NOMO-1 treated with dmso at 0.1 percent for 144 hours (cell line): ENCODE data around the gene ATAD1.

Experiments
- DNase-seq: peaks from one replicate; lab custom pipeline; 2025; ENCODE audit not compliant: unreplicated experiment; lab: John Stamatoyannopoulos, UW

ATAD1 gene

DNA sequence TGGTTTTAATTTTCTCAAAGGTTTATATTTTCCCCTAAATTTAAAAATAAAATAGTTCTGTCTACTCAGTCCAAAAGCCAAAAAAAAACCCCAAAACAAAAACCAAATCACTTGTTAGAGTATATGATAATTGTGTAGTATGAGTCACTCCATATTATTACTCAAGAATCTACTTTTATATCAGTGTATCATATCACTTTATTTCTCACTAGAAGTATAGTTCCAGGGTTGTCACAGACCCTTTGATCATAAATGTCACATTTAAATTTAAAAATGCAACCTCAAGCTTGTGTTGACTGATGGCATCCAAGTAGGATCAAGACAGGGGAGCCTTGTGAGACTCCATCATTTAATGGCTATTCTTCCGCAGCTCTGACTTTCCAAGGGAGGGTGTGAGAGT lies 97.4 kb downstream of the ATAD1 start:
- no peak for DNase-seq

DNA sequence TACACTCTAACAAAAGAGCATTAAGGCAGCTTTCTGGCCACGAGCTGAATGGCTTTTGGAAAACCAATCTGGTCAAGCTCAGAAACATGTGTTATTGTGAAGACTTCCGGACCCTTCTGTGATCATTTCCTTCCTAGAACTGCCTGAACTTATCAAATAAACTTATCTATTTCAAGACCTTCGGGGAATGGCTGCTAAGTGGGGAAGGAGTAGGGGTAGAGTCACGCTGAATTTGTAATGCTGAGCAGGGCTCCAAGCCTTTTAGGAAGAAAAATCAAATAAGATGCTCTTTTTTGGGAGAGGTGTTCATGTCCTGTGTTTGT lies 101.7 kb downstream of the ATAD1 start:
- no peak for DNase-seq

- no peak for DNase-seq
Observed at GRCh38 chr10:87715552-87716347, 102.3 kb downstream of the ATAD1 start.

GRCh38 chr10:87713707-87714106 lies 104.3 kb downstream of the ATAD1 start:
- no peak for DNase-seq

DNA sequence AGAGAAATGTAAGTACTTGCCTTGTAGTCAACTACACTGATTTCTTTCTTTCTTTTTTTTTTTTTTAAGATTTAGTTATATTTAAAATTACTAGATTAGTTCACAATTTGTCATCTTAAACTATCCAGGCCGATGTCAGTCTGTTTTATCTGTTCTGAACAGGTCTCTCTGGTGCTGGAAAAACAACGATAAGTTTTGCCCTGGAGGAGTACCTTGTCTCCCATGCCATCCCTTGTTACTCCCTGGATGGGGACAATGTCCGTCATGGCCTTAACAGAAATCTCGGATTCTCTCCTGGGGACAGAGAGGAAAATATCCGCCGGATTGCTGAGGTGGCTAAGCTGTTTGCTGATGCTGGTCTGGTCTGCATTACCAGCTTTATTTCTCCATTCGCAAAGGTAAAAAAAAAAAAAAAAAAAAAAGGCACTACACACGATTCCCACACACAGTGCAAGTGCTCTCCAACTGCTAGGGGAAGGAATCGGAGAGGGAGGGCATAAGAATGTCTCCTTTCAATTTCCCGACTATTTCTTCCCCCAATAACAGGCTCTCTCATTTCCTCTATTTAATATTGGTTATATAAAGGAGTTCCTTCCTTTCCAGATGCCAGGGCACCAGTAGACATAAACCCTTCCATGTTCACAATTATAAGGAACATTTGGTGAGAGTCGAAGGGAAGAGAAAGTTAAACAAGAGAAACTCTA lies 105.0 kb downstream of the ATAD1 start:
- DNase-seq, result no peak

DNA sequence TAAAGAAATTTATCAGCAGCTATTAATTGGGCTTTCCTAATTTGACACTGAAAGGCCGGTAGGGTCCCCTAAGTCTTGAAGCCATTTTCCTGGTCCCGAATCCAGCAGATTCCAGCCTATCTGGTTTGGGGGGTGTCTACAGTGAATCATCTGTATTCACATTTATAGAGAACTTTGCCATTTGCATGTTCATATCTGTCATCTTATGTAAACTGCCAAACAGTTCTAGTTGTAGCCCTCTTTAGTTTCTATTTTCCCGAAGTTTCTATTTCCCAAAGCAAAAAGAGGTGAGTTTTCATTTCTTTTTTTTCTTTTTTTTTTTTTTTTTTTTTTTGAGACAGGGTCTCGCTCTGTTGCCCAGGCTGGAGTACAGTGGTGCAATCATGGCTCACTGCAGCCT lies 110.8 kb downstream of the ATAD1 start:
- no peak for DNase-seq

- no peak for DNase-seq
Observed at GRCh38 chr10:87706731-87707130, 111.3 kb downstream of the ATAD1 start.

- no peak for DNase-seq
Observed at GRCh38 chr10:87705339-87705738, 112.7 kb downstream of the ATAD1 start.

- no peak for DNase-seq
Observed at GRCh38 chr10:87703771-87704170, 114.3 kb downstream of the ATAD1 start.

GRCh38 chr10:87702973-87703294 lies 115.1 kb downstream of the ATAD1 start:
- no peak for DNase-seq

DNA sequence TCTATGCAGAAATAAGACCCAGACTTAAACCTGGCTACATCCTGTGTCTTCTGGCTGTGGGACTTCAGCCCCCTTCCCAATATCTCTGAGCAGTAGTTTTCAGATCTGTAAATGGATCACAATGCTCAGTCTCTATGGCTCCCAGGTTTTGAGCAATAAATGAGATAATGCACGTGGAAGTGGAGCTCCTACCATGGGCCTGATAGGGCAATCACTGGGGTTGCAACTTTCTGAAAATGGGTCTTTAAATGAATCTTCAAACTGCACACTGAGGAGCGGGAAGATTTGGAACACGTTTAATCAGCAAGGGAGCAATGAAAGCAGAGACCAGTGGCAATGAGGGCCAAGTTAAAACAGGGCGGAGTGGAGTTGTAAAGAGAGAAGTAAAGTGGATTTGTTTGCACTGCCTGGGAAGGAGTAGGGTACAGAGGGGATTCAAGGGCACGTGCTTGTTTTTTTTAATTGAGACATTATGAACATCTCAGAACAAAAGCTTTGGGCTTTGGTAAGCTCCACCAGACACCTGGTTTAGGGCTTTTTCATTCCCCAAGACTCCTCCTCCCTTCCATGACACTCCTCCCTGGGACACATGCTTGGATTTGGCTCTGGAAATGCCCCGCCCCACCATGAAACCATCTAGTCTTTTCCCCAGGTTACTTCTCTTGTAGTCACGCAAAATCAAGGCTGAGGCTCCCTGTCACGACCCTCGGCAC lies 115.6 kb downstream of the ATAD1 start:
- DNase-seq, result no peak
